A549 (cell line): ENCODE measurements around the gene GSC2. TPM values are rescaled to one million over a fixed set of nuclear protein-coding genes. Genes with fewer than 3 reads are reported as not detected.

ENCODE experiments used
- ATAC-seq, 2 experiments: fragments of 200-7000 bp in 1 of 2; fragments of >200 bp in 1 of 2; cut with Nextera tagmentation in 1 of 2; cut with Tn5 transposase in 1 of 2; 3 replicates each; pipeline versions ENCODE4 v1.8.0 to v1.9.1; 2018 to 2020; ENCODE audit warnings: mild to moderate bottlenecking in 1 of 2, moderate library complexity in 1 of 2
- CTCF ChIA-PET: fragments of 300-600 bp; sonication (Branson Sonifier 250); formaldehyde crosslinking; extraction: SDS; loops from one replicate; lab custom pipeline; 2021; ENCODE audit warnings: antibody characterized with exemption, inconsistent platforms; lab: Yijun Ruan, JAX
- POLR2A ChIA-PET: fragments of 350-600 bp; formaldehyde crosslinking; extraction: SDS; loops from one replicate; lab custom pipeline; 2021; ENCODE audit warnings: antibody characterized with exemption, inconsistent platforms; lab: Yijun Ruan, JAX
- DNase-seq, 2 experiments: peaks; one replicate each; pipeline versions ENCODE4 v3.0.0 to v3.0.0-alpha.2; 2011 to 2016; ENCODE audit warnings: low read depth in 1 of 2, low spot score in 1 of 2
- FAIRE-seq: peaks from 2 replicates; lab custom pipeline; 2011; peaks lifted over from hg19 to GRCh38; lab: Jason Lieb, UNC
- H3K27ac ChIP-seq, 2 experiments: fragments of >200 bp; sonication (Bioruptor Twin); formaldehyde crosslinking; 3 replicates each; pipeline ENCODE4 v1.5.1; 2016 to 2017
- H3K4me1 ChIP-seq: fragments of >200 bp; sonication (Bioruptor Twin); formaldehyde crosslinking; 3 replicates; pipeline ENCODE4 v1.6.1; 2016
- H3K4me2 ChIP-seq: fragments of >200 bp; sonication (Bioruptor Twin); formaldehyde crosslinking; 3 replicates; pipeline ENCODE4 v1.6.1; 2016
- H3K4me3 ChIP-seq: fragments of >200 bp; sonication (Bioruptor Twin); formaldehyde crosslinking; 3 replicates; pipeline ENCODE4 v1.5.1; 2016
- H3K9me3 ChIP-seq: fragments of >200 bp; sonication (Bioruptor Twin); formaldehyde crosslinking; 3 replicates; pipeline ENCODE4 v1.6.1; 2016
- CTCF ChIP-seq: fragments of >200 bp; sonication (Bioruptor Twin); formaldehyde crosslinking; IDR thresholded peaks from 3 replicates; pipeline ENCODE4 v1.5.1; 2016
- EHMT2 ChIP-seq: fragments of 200-600 bp; sonication (generic); IDR thresholded peaks from 2 replicates; pipeline ENCODE4 v1.6.1; 2016; ENCODE audit warnings: antibody characterized with exemption, low read depth, mild to moderate bottlenecking, moderate library complexity
- FOSL2 ChIP-seq, 2 experiments: fragments of 450-650 bp in 1 of 2; fragments of >200 bp in 1 of 2; sonication (Bioruptor Twin) in 1 of 2; formaldehyde crosslinking; IDR thresholded peaks; 2 replicates each; pipeline versions ENCODE4 v1.5.0 to v1.6.1; 2016 to 2020; ENCODE audit warnings: mild to moderate bottlenecking in 1 of 2, moderate library complexity in 1 of 2
- FOXS1 ChIP-seq: fragments of 250-450 bp; sonication (Bioruptor Pico); IDR thresholded peaks from 2 replicates; pipeline ENCODE4 v1.5.0; 2020; ENCODE audit warnings: mild to moderate bottlenecking, moderate library complexity
- GATA3 ChIP-seq: IDR thresholded peaks from 2 replicates; pipeline ENCODE4 v1.6.1; 2012; ENCODE audit warnings: borderline replicate concordance
- HOXB5 ChIP-seq: fragments of 250-450 bp; sonication (Bioruptor Pico); IDR thresholded peaks from 2 replicates; pipeline ENCODE4 v1.5.0; 2020; ENCODE audit warnings: mild to moderate bottlenecking, moderate library complexity
- JUN ChIP-seq, 2 experiments: fragments of >200 bp; sonication (Bioruptor Twin); formaldehyde crosslinking; IDR thresholded peaks; 2 replicates in 1 of 2; 3 replicates in 1 of 2; pipeline ENCODE4 v1.6.1; 2016 to 2017
- JUNB ChIP-seq: fragments of >200 bp; sonication (Bioruptor Twin); formaldehyde crosslinking; IDR thresholded peaks from 2 replicates; pipeline ENCODE4 v1.6.1; 2016
- MAX ChIP-seq: IDR thresholded peaks from 2 replicates; pipeline ENCODE4 v1.6.1; 2012
- MAZ ChIP-seq: fragments of 150-350 bp; IDR thresholded peaks from 2 replicates; pipeline ENCODE4 v1.6.1; 2014; ENCODE audit warnings: antibody characterized with exemption, low read depth, low read length, borderline replicate concordance
- NFE2L2 ChIP-seq: fragments of 150-350 bp; conservative IDR thresholded peaks from 2 replicates; pipeline ENCODE4 v1.6.1; 2014; ENCODE audit warnings: low read length
- NPAS2 ChIP-seq: fragments of 250-450 bp; sonication (Bioruptor Pico); IDR thresholded peaks from 2 replicates; pipeline ENCODE4 v1.8.0; 2022; ENCODE audit warnings: mild to moderate bottlenecking, moderate library complexity, borderline replicate concordance
- NR3C1 ChIP-seq: fragments of >200 bp; sonication (Bioruptor Twin); formaldehyde crosslinking; IDR thresholded peaks from 3 replicates; pipeline ENCODE4 v1.6.1; 2017
- PHF8 ChIP-seq: fragments of 200-600 bp; sonication (generic); IDR thresholded peaks from 2 replicates; pipeline ENCODE4 v1.6.1; 2016; ENCODE audit warnings: low read depth, mild to moderate bottlenecking, antibody characterized with exemption, moderate library complexity, borderline replicate concordance
- POLR2A ChIP-seq: IDR thresholded peaks from 2 replicates; pipeline ENCODE4 v1.6.1; 2012; ENCODE audit warnings: mild to moderate bottlenecking, low read length
- RCOR1 ChIP-seq: fragments of 150-350 bp; IDR thresholded peaks from 2 replicates; pipeline ENCODE4 v1.6.1; 2014; ENCODE audit warnings: antibody characterized with exemption, low read length, low read depth
- ZFP36 ChIP-seq: fragments of 450-650 bp; IDR thresholded peaks from 2 replicates; pipeline ENCODE4 v1.6.1; 2014; ENCODE audit warnings: borderline replicate concordance; ENCODE audit not compliant: partially characterized antibody
- ZSCAN20 ChIP-seq: fragments of 250-450 bp; sonication (Bioruptor Pico); IDR thresholded peaks from 2 replicates; pipeline ENCODE4 v1.8.0; 2022; ENCODE audit warnings: mild to moderate bottlenecking, moderate library complexity
- WGBS: methylation state at CpG from one replicate; pipeline ENCODE4 v1.1.6; 2017; ENCODE audit errors: missing lambda C conversion rate; 5-methylcytosine and 5-hydroxymethylcytosine counted together
- polyA plus RNA-seq, 4 experiments: library from polyadenylated mRNA; depleted of rRNA in 3 of 4; stranded (reverse); fragments of >200 nt; fragmentation: RNase III in 1 of 4; extraction: RNeasy Plus Mini Kit Qiagen cat#74134 plus additional on column Dnase treatment in 1 of 4; gene quantifications; 2 replicates in 3 of 4; 3 replicates in 1 of 4; pipeline ENCODE4 v1.2.3, GENCODE V29; 2011 to 2017

The GSC2 gene
- polyA plus RNA-seq, 2 of the 4 experiments (the other 2 are of a cell fraction): not detected

- CTCF ChIA-PET: interaction anchor here (1.3 kb wide), 1 partner anchor 11 kb away, joined by 3 read pairs; no protein-coding TSS in a partner anchor
- FAIRE-seq: no peak
- peak within 1 kb of the TSS; percentile 86 for H3K4me3 ChIP-seq
- peaks cover 15% of the 10 kb centered on the region; the same call in 2 of the 3 replicates for H3K4me1 ChIP-seq
- H3K9me3 ChIP-seq: no peaks in the 10 kb centered on the region
- peak; percentile 87 to 92 for DNase-seq
- H3K27ac ChIP-seq: peak within 1 kb of the TSS; percentile 87 to 96
- ATAC-seq: peak; percentile 94 to 98
- H3K4me2 ChIP-seq: peak within 1 kb of the TSS; percentile 97
- POLR2A ChIA-PET: interaction anchor here (0.6 to 1.5 kb wide), 3 partner anchors 11 to 38 kb away, joined by 4 to 6 read pairs (median 5); partner anchors contain the start of gene ESS2
- no peak for TF ChIP-seq FOXS1 (CRISPR knock-in tag)
- TF ChIP-seq ZFP36: no peak
- no peak for TF ChIP-seq GATA3
- no peak for TF ChIP-seq RCOR1
- peak; percentile 65; the same call in 1 of the 2 replicates for TF ChIP-seq PHF8
- TF ChIP-seq HOXB5: no peak
- peak; percentile 88 for TF ChIP-seq POLR2A
- peak in 1 of 2 experiments; percentile 48; a peak in 1 of 5 replicates for TF ChIP-seq JUN (IDR thresholded peaks at IDR 0.05)
- peak; percentile 30; the same call in 1 of the 2 replicates for TF ChIP-seq MAX
- 1% methylated on average over 13 of the region's 67 CpGs for WGBS
These were observed 27.8 kb downstream of the GSC2 start, which contains the start of gene DGCR2 for GRCh38 chr22:19122143-19122751. DGCR2 (minus strand) TSS chr22:19122412; CDS start chr22:19122206, 206 bp downstream.

GRCh38 chr22:19121631-19122142 is 28.4 kb downstream of the GSC2 start:
- no peak for TF ChIP-seq EHMT2
- TF ChIP-seq NPAS2 (CRISPR knock-in tag): no peak
- TF ChIP-seq JUNB: no peak
- no peak for TF ChIP-seq NR3C1
- TF ChIP-seq ZSCAN20 (CRISPR knock-in tag): no peak
- WGBS: 5% methylated on average over 7 of the region's 47 CpGs
- FAIRE-seq (no peak), ATAC-seq (peak; percentile 52 to 58), DNase-seq (peak; percentile 15 to 19)
- peak overlapping the region; percentile 87 to 96 for H3K27ac ChIP-seq
- no peaks in the 10 kb centered on the region for H3K9me3 ChIP-seq
- peaks cover 15% of the 10 kb centered on the region; the same call in 2 of the 3 replicates for H3K4me1 ChIP-seq
- peak overlapping the region; percentile 86 for H3K4me3 ChIP-seq
- ChIA-PET POLR2A (interaction anchor here (0.7 to 1.5 kb wide), 3 partner anchors 10 to 23 kb away, joined by 3 to 6 read pairs (median 4); partner anchors contain the start of gene ESS2), CTCF (interaction anchor here (1.3 kb wide), 1 partner anchor 10 kb away, joined by 3 read pairs; no protein-coding TSS in a partner anchor)
- peak overlapping the region; percentile 97 for H3K4me2 ChIP-seq

- ATAC-seq (peak; percentile 49 to 52), DNase-seq (peak; percentile 47 to 64), FAIRE-seq (no peak)
- 17% methylated on average over 13 of the region's 23 CpGs for WGBS
- Histone ChIP-seq H3K4me3 (peak overlapping the region; percentile 86), H3K27ac (peak overlapping the region; percentile 87 to 96), H3K4me1 (peaks cover 15% of the 10 kb centered on the region; the same call in 2 of the 3 replicates), H3K9me3 (no peaks in the 10 kb centered on the region), H3K4me2 (peak overlapping the region; percentile 97)
- TF ChIP-seq FOSL2 (IDR thresholded peaks at IDR 0.05) (no peak), FOSL2 (CRISPR knock-in tag; IDR thresholded peaks at IDR 0.05) (no peak), POLR2A (no peak), FOXS1 (CRISPR knock-in tag) (no peak), CTCF (no peak), MAZ (no peak), PHF8 (no peak), NFE2L2 (no peak)
- CTCF ChIA-PET: no interaction called here
- POLR2A ChIA-PET: interaction anchor here (0.7 to 1.5 kb wide), 2 partner anchors 10 to 13 kb away, joined by 3 to 4 read pairs; no protein-coding TSS in a partner anchor
These were observed 29.1 kb downstream of the GSC2 start for GRCh38 chr22:19120829-19121630.
